HG03139 (cell line): ENCODE results near the gene ARHGAP26.

ENCODE experiments used
- ATAC-seq: cut with Tn5 transposase; IDR thresholded peaks from one replicate; pipeline ENCODE4 v1.9.1; 2021; ENCODE audit not compliant: unreplicated experiment

ARHGAP26 gene

DNA sequence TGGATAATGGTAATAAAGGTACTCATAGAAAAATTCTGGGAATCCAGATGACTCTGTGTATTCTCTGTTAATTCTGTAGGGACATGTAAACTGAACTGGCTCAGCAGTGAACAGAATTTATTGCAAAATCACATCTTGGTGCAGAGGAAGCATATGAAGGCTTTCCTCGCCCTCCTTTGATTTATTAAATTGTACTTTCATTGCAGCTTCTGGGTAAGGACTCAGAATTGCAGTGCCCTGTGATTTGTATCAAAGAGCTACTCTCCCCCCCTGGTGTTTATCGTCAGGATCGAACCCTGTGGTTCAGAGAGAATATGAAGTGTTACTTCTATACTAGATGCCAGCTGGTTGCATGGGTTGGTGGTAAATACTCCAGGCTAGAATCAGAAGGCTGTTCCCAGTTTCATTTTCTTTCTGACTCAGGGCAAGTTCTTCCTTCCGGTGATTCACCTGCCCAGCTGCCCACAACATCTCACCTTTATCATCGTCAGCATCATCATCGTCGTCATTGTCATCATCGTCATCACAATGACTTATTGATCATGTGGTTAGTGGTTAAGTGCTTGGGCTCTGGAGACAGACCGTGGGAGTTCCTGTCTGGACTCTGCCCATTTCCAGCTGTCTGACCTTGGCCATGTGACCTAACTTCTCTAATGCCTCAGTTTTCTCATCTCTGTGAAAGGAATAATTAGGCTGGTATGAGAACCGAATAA lies 238.8 kb downstream of the ARHGAP26 start:
- peak; percentile 74 for ATAC-seq

DNA sequence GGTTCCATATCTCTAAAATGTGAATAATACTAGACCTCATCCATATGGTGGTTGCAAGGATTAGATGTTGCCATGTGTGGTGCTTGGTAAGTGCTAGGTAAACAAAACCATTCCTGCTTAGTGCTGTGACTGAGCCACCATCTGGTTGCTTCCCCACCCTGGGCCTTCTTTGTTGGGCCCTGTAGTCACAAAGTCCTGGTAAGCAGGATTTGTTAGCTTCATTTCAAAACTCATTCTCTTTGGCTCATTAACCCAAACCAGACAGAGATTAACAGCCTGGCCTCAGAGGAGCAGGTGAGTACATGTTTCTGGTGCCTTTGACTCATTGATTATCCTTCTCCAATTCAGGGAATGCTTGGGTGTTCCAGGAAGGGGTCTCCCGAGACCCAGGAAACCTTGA lies 240.2 kb downstream of the ARHGAP26 start:
- no peak for ATAC-seq

DNA sequence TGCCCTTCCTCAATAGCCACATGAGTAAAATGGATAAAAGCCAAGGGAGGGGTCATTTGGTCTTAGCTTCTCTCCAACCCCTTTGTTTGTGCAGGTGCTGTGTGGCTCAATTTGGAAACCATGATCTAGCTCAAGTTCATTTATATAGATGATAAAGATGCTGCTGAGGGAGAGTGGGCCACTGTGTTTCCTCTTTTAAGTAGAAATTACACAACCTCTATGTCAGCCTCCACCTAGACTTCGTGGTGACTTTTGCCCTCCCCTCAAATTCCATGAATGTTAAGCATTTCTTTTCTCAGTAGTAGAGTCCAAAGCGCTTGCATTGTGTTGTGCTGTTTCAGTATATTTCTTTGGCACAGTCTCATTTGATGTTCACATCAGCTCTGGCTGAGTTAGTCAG lies 241.4 kb downstream of the ARHGAP26 start:
- ATAC-seq: no peak

DNA sequence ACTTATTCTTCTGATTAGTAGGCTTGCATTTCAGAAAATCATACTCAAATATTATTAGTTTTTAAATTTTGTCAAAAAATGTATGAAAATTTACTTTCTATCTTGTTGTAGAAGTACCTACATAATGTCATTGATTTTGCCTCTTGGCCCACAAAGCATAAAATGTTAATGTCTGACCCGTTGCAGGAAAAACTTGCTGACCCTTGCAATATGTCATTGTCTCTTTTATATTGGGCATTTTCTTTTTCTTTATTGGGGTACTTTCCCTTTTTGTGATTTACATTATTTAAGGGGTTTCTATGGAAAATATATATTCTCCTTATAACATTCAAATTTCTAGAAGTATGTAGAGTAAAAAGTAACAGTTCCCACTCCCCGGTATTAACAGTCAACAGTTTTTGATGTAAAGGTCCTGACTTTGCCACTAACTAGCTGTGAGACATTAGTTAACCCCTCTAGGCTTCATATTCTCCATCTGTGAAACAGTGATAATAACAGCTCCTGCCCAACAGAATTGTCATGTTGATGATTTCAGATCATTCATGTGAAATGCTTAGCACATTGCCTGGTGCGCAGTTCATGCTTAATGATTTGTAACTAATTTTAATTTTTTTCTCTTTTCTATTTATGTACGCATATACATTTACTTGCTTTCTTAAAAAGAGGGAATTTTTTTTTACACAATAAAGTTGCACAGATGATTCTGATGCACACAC lies 243.2 kb downstream of the ARHGAP26 start:
- no peak for ATAC-seq

DNA sequence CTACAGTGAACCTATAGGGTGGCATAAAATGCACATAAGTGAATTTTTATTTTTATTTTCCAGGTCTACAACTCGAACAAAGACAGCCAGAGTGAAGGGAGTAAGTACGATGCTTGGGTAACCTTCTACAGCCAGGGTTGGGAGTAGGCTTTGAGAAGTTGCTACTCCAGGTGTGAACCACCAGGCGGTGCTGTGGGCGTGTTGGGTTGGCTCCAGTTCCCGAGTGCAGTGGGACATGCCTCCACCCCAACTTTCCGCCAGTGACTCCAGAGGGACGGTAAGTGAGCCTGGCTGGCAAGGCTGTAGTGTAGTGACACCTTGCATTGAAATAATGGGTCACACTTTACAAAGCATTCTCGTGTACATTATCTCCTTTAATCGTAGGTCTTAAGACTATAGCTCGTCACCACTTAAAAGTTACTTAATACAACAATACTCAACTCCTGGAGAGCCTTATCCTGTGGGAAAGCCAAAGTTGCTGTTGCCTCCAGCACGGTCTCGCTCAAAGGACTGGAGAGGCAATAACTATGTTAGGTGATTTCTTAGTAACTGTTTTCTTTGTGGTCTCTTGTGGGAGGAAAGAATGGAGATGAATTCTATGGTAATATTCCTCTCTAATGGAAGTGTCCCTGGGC lies 244.0 kb downstream of the ARHGAP26 start:
- ATAC-seq: no peak

DNA sequence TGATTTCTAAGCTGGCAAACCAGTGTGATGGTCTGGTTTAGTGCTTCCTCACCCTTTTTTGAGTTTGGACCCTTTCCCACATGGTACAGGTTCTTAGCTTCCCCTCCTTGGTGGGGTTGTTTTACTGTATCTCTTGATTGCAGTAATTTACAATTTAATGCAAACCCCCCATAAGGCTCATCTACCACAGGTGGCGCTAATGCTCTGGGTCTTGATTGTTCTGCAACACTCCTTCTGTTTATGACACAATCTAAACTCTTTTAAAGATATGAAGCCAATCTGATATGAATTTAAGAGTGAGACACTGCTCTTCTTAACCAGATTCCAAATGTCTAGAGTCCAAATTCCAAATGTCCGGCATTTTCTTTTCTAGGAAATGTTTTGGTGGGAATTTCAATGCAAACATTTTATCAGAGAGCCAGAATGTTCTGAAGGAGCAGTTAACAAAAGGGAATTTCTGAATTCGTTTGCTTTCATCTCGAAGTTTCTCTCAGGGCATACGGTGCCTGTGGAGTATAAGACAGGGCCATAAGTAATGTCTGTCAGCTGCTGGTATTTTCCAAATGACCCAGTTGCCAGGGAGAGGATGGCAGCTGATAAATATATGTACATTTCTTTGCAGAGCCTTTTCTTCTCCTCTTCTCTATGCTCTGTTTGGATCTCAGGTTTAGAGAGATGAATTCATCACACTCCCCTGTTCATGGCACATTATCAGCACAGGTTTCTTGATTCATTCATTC lies 246.8 kb downstream of the ARHGAP26 start:
- no peak for ATAC-seq

DNA sequence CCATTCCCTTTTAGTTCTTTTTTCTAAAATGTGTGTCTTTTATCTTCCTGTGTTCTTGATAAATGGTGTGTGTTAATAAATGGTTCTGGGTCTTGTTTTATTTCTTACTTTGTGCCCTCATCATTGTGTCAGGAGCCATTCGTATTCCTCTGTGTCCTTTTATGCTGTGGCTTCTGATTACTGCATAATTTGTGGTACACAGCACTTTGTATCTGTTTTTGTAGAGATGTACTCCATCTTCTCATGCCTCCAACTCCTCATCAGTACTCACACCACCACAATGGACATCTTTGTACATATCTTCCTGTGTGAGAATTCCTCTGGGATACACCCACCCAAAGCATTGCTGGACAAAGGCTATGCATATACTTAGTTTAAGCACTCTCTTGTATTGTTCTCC lies 247.4 kb downstream of the ARHGAP26 start:
- ATAC-seq: no peak

DNA sequence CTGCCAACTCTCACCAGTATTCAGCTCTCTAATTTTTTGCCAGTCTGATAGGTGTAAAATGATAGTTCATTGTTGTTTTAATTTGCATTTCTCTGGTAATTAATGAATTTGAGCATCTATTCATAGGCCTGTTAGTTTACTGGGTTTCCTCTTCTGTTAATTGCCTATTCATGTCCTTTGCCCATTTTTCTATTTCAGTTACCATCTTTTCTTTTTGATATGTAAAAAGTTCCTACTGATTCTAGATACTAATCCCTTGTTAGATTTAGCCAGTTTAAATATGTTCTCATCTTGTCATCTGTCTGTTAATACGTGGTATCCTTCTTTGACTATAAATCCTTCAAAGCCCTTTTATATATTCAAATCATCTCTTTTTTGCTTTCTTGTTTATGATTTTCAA lies 247.8 kb downstream of the ARHGAP26 start:
- no peak for ATAC-seq

DNA sequence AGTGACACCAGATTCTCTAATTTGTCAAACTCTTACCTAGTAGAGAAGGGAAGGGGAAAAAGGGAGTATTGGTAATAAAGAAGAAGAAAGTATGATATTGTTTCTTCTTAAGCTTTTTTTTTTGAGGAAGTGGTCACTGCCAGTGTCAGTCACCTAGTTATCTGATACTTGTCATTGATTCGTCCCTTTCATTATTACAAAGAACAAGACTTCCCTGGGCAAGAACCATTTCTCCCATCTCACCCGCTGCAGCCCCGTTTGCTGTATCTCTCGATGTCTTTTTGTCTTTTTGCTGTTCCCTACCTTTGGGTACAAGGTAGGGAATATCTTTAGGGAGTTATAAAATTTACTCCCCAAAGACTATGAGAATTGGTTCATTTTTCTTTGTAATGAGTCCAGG lies 249.0 kb downstream of the ARHGAP26 start:
- ATAC-seq: no peak

DNA sequence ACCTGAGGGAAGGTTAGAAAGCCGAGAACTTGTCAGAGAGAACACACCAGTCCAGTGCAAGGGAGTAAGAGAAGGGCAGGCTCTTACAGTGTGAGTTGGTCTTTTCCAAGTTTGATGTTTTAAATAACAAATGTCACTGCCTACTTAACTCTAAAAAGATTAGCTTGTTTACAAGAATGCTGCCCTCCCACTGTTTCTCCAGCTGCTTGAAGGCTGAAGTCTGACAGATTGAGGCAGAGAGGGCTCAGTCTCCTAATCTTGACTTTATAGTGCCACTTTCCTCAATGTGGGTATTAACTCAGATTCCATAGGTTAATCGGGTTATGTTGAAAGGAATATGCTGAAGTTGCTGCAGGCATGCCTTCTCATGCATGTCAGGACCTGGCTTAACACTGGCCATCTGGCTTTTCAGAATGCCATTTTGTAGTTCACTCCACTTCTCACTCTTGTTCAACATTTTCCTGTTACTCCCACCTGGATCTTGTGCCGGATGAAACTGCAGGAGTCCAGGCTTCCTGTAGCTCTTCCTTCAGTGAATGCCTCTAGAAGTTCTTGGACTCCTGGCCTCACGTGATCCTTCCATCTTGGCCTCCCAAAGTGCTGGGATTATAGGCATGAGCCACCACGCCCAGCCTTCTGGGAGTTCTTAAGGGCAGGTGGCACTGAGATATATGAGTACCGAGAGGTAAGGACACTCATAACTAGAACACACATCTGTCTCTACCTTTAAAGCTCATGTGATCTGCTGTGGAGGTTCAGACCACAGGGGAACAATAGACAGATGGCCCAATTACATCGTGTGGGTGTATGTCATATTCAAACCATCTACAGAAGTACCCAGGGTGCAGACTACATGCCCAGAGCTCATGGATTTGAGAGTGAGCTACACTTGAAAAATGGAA lies 249.7 kb downstream of the ARHGAP26 start:
- peak; percentile 87 for ATAC-seq

DNA sequence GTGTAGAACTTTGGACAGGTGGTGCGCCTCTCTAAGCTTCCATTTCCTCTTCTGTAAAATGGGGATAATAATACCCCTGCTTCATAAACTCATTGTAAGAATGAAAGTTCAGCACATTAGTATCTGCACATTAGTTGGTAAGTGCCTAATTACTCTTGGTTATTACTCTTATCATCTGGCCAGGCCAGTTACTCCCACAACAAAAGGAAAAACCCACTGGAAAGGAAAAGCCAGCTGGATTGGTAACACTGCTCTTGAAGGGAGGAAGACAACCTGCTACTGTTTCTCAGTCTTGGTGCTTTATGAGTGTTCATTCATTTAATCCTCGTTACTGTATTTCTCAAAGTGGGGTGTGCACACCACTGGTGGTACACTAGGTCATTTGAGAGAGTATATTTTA lies 251.4 kb downstream of the ARHGAP26 start:
- ATAC-seq: no peak

DNA sequence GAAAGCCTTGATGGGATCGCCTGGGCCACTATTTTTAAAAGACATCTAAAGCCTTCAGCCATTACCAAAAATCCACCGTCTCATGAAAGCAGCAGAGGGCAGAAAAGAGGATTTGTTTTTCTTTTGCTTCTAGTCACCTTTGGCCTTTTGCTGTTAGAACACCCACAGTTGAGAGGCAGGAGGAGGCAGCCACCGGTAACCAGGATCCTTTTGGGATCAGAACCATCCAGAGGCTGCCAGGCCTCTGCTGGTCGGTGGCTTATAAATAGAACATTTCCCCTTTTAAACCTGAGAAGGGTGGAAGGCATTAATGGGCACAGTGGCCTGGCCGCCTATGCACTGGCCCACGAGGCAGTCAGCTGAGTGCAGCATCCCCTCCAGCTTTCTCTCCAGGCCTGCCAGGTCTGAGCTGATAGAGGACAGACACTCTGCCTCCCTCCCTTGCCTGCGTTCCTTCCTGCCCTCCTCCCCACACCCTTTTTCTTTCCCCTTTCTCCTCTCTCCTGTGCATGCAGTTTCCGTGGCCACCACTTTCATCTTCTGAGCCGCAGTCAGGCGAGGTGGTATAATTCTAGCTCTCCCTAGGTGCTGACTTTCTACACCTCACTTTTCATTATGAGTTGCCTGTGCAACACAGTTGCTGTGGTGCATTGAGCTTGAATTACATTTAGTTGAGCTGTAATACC lies 253.4 kb downstream of the ARHGAP26 start:
- peak; percentile 36 for ATAC-seq

DNA sequence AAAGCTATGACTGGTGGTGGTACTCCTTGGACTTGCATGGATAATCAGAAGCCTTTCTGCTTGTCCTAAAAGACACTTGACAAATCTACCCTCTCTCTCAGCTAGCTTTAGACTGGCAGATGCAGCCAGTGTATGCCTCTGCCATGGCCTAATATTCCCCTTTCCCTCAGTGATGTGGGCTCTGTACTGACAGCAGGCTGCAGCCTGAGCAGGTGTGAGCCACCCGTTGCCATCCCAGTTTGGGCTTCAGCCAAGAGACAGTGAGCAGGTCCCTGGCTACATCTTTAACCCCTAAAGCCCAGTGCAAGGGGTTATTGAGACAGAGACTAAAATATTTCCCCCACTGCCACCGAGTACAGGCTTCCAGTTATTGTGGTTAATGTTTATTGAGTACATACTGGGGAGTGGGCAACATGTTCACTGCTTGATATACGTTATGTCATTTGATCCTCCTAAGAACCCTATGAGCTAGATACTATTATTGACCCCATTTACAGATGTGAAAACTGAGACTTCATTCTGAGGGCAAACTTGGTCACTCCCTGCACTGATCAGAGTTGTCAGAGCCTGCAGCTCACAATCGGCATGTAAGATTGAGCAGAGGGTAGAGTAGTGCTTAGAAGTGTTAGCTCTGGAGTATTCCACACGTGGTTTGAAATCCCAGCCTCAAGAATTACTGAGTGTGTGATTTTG lies 254.2 kb downstream of the ARHGAP26 start:
- no peak for ATAC-seq

DNA sequence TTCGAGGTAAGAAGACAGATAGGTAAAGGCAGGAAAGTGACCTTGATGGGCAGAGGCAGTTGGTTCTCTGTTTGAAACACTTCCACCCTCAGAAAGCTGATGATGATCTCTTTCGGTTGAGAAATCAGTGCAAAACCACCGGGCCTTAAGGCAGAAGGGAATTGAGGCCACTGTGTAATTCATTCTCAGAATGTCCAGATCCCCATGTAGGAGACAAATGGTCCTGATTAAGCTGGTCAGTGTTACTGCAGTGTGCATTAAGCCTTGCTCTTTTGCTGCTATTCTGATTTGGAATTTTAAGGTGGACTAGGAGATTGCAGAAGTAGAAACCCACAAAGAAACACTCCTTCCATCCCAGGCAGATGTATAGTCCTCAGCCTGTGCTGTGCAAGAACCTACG lies 255.2 kb downstream of the ARHGAP26 start:
- no peak for ATAC-seq

DNA sequence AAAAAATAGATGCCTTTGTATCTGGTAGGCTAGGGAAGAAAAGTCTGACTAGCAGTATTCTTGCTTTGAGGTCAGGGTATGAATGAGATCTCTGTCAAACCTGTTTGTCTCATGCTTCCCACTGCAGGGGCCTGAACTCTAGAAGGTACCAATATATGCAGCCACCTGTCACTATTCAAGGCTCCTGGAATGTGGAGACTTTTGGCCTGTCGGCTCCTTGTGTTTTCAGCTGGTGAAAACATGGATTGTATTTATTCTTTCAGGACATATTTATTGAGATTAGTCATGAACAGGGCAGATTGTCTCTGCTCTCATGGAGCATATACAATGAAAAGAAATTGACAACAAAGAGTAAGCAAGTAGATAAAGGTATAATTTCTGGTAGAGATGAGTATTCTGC lies 255.8 kb downstream of the ARHGAP26 start:
- no peak for ATAC-seq

DNA sequence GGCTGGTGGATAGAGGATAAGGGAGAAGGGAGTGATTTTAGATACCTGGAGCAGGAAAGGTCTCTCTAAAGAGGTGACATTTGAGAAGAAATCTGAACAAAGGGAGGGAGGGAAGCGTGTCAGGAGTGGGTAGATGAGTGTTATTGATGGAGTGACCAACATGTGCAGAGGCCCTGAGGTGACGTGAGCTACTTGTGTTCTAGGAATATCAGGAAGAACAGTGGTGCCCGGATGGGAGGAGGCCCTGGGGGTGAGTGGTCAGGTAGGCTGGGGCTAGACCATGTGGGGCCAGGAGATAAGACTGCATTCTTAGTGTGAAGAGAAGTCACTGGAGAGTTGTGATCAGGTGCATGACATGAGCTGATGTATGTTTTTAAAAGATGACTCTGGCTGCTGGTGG lies 256.2 kb downstream of the ARHGAP26 start:
- ATAC-seq: no peak

DNA sequence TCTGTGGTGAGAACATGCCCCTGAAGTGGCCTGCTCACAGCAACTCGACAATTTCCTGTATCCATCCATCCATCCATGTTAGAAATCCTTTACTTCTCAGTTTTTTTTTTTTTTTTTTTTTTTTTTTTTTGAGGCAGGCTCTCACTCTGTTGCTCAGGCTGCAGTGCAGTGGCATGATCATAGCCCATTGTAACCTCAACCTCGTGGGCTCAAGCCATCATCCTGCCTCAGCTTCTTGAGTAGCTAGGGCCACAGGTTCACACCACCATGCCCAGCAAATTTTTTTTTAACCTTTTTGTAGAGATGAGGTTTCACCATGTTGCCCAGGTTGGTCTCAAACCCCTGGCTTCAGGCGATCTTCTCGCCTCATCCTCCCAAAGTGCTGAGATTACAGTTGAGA lies 259.1 kb downstream of the ARHGAP26 start:
- ATAC-seq: no peak

DNA sequence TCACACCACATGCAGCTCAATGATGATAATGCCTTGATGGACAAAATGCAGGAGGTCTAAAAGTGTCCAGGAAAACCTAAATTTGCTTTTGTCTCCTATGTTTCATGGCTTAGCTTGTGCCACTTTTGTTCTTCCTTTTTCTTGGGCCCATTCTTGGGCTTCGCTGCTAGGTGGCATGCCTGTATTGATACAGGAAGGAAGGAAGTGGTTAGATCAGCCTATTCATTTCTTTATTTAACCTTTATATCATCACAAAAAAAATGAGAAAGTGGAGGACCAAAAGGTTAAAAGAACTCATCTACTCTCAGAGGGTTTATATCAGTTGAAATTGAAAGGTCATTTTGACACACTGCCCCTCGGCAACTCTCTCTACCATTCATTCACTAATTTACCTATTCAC lies 260.2 kb downstream of the ARHGAP26 start:
- no peak for ATAC-seq

DNA sequence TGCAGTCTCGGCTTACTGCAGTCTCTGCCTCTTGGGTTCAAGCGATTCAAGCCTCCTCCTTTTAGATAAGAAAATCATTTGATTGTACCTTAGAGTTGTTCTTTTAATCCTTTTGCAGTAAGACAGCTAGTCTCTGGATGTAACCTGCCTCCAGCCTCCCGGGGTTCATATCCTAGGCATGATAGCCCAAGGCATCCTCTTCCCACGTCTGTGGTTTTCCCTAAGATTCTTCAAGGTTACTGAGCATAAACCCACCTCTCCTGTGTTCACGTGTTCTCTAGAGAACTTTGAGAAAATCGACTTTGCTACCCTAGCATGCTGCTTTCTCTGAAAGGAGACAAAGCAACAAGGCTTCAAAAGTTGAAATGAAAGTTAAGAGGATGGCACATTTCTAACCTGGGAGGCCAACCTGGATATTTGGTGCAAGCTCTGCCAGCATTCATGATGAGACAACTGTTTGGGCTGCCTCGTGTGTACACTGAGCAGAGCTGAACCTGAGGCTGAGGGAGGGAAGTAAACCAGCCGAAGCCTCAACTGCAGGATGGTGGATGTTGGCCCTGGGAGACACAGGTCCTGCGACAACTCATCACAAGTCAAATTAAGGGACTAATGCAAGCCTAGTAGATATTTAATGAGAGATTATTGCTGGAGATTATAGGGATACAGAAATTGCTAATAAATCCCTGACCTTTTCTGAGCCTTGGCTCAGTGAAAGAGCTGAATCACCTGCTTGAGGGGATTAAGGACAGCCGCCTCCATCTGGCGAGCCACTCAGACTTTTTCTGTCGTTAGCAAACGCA lies 261.8 kb downstream of the ARHGAP26 start:
- no peak for ATAC-seq
